ENCODE results near the gene SLC30A3. TPM values are rescaled to one million over a fixed set of nuclear protein-coding genes. Genes with fewer than 3 reads are reported as not detected.

SLC30A3 gene
- total and polyA plus RNA-seq, 2 of the 13 experiments (the other 11 are each of a cell fraction or from before 2014, with no cell fraction given) = 0.38 to 0.79 TPM

DNA sequence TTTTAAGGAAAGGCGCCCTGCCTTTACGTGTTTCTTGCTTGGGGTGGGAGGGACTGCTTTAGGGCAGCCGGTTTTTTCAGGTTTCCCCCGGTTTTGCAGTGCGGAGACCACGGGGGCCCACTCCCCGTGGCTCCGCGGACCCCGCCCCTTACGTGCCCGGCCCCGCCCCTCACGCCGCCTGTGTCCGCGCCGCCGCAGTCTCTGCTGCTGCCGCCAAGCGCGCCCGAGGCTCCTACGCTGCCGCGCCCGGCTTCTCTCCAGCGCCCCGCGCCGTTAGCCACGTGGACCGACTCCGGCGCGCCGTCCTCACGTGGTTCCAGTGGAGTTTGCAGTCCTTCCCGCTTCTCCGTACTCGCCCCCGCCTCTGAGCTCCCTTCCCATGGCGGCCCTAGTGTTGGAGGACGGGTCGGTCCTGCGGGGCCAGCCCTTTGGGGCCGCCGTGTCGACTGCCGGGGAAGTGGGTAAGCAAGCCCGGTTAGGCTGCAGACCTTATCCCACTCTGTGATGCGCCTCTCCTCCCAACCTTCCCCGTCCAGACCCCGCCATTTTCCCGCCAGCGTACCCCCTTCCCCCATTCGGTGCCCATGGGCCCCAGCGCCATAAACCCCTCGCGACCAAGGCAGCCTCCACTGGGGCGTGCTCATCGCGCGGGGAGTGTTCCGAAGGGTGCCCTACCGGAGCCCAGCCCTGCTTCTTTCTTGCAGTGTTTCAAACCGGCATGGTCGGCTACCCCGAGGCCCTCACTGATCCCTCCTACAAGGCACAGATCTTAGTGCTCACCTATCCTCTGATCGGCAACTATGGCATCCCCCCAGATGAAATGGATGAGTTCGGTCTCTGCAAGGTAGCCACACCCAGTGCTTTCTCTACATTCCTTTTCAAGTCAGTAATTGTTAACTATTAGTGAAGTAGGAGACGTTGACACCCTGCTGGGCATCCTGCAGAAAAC lies 45.4 kb downstream of the SLC30A3 start, which contains the start of gene CAD (continued):
- peak; percentile 68; the same call in 1 of the 2 replicates for TF ChIP-seq E2F2 (CRISPR knock-in tag; IDR thresholded peaks at IDR 0.05; ENCODE audit: borderline replicate concordance)
- no peak; the same call in 1 of the 2 replicates for TF ChIP-seq ZNF367 (CRISPR knock-in tag; IDR thresholded peaks at IDR 0.05; ENCODE audit: borderline replicate concordance)
- no peak for TF ChIP-seq SMARCE1 (IDR thresholded peaks at IDR 0.05; ENCODE audit: borderline replicate concordance)
- 0 out of 2 replicates have a peak, but pooled peaks have one; percentile 58 for TF ChIP-seq KLF6 (CRISPR knock-in tag; IDR thresholded peaks at IDR 0.05)
- no peak for TF ChIP-seq ZNF784 (CRISPR knock-in tag; IDR thresholded peaks at IDR 0.05; ENCODE audit: borderline replicate concordance)
- no peak for TF ChIP-seq HES4 (CRISPR knock-in tag; IDR thresholded peaks at IDR 0.05; ENCODE audit: borderline replicate concordance)
- peak; percentile 82; the same call in 1 of the 2 replicates for TF ChIP-seq ZNF766 (CRISPR knock-in tag; IDR thresholded peaks at IDR 0.05; ENCODE audit: borderline replicate concordance)
- TF ChIP-seq, protein P1, sequence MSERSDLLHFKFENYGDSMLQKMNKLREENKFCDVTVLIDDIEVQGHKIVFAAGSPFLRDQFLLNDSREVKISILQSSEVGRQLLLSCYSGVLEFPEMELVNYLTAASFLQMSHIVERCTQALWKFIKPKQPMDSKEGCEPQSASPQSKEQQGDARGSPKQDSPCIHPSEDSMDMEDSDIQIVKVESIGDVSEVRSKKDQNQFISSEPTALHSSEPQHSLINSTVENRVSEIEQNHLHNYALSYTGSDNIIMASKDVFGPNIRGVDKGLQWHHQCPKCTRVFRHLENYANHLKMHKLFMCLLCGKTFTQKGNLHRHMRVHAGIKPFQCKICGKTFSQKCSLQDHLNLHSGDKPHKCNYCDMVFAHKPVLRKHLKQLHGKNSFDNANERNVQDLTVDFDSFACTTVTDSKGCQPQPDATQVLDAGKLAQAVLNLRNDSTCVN (CRISPR knock-in tag; IDR thresholded peaks at IDR 0.05; ENCODE audit: borderline replicate concordance) = 0 out of 2 replicates have a peak, but pooled peaks have one; percentile 59
- no peak for TF ChIP-seq CC2D1A (CRISPR knock-in tag; IDR thresholded peaks at IDR 0.05)
- no peak for TF ChIP-seq CBX5 (CRISPR knock-in tag; IDR thresholded peaks at IDR 0.05; ENCODE audit: borderline replicate concordance)
- TF ChIP-seq SAP130 (CRISPR knock-in tag; IDR thresholded peaks at IDR 0.05; ENCODE audit: low read depth) = peak; percentile 84
- no peak for TF ChIP-seq MIER2 (CRISPR knock-in tag; IDR thresholded peaks at IDR 0.05)
- TF ChIP-seq ZNF780A (CRISPR knock-in tag; IDR thresholded peaks at IDR 0.05) = no peak
- peak; percentile 71; the same call in 1 of the 2 replicates for TF ChIP-seq ZNF749 (CRISPR knock-in tag; IDR thresholded peaks at IDR 0.05; ENCODE audit: borderline replicate concordance)
- no peak for TF ChIP-seq XBP1 (CRISPR knock-in tag; IDR thresholded peaks at IDR 0.05)
- TF ChIP-seq WIZ (CRISPR knock-in tag; IDR thresholded peaks at IDR 0.05) = no peak
- TF ChIP-seq ZNF446 (CRISPR knock-in tag; IDR thresholded peaks at IDR 0.05) = no peak
- TF ChIP-seq YEATS4 (CRISPR knock-in tag; IDR thresholded peaks at IDR 0.05; ENCODE audit: borderline replicate concordance) = peak; percentile 90; the same call in 1 of the 2 replicates
- no peak for TF ChIP-seq NFYC (CRISPR knock-in tag; IDR thresholded peaks at IDR 0.05)
- TF ChIP-seq MLXIP (CRISPR knock-in tag; IDR thresholded peaks at IDR 0.05; ENCODE audit: borderline replicate concordance) = no peak
- TF ChIP-seq, protein P2, sequence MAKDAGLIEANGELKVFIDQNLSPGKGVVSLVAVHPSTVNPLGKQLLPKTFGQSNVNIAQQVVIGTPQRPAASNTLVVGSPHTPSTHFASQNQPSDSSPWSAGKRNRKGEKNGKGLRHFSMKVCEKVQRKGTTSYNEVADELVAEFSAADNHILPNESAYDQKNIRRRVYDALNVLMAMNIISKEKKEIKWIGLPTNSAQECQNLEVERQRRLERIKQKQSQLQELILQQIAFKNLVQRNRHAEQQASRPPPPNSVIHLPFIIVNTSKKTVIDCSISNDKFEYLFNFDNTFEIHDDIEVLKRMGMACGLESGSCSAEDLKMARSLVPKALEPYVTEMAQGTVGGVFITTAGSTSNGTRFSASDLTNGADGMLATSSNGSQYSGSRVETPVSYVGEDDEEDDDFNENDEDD (CRISPR knock-in tag; IDR thresholded peaks at IDR 0.05; ENCODE audit: borderline replicate concordance) = peak; percentile 92
- no peak for TF ChIP-seq ZNF577 (CRISPR knock-in tag; IDR thresholded peaks at IDR 0.05; ENCODE audit: borderline replicate concordance, low read depth)
